Effector memory CD8-positive, alpha-beta T cell (primary cell): ENCODE measurements around the gene IGFLR1.
"Not testable (repeated sequence)": the region's sequence is repeated elsewhere in the genome, so short reads cannot be mapped to it uniquely, and the experiment has no call there.

Experiments
- ATAC-seq: fragments of 150-1000 bp; cut with Tn5 transposase; replicated peaks from 2 replicates; pipeline ENCODE4 v1.10.0; 2021; ENCODE audit warnings: mild to moderate bottlenecking, moderate library complexity
- DNase-seq, 3 experiments: peaks; one replicate each; pipeline ENCODE4 v3.0.0; 2021
- H3K27ac Mint-ChIP-seq, 2 donors: one replicate each; pipeline ENCODE4 v1.8.0; 2022; ENCODE audit warnings: mild to moderate bottlenecking in 2 of 2, mixed read lengths in 2 of 2, moderate library complexity in 2 of 2
- H3K27me3 Mint-ChIP-seq, 2 donors: one replicate each; pipeline ENCODE4 v1.8.0; 2022; ENCODE audit warnings: mixed read lengths in 2 of 2
- H3K36me3 Mint-ChIP-seq: one replicate; pipeline ENCODE4 v1.8.0; 2022; ENCODE audit warnings: mild to moderate bottlenecking, moderate library complexity, mixed read lengths; ENCODE audit not compliant: insufficient read depth
- H3K4me1 Mint-ChIP-seq, 2 donors: one replicate each; pipeline ENCODE4 v1.8.0; 2022; ENCODE audit warnings: low read depth in 2 of 2, mixed read lengths in 2 of 2
- H3K4me3 Mint-ChIP-seq, 2 donors: one replicate each; pipeline ENCODE4 v1.8.0; 2022; ENCODE audit warnings: mild to moderate bottlenecking in 2 of 2, mixed read lengths in 2 of 2, moderate library complexity in 2 of 2
- H3K9me3 Mint-ChIP-seq, 2 donors: one replicate each; pipeline ENCODE4 v1.8.0; 2022; ENCODE audit warnings: mixed read lengths in 2 of 2

Gene IGFLR1

DNA sequence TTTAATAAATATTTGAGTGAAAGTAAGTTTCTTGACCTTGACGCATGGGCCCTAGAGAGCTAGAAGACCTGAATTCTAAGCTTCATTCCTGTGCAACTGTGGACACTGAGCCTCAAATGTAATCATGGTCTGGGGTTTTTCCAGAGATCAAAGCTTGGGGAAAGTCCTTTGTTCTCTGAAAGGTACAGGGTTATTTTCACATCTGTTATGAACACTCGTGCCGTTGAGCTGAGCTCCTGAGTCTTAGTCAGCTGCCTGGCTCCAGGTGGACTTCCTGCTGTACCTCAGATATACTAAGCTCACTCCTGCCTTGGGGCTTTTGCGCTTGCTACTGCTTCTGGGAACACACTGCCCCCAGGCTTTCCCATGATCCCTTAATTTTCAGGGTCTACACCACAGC is 45.4 kb downstream of the IGFLR1 start:
- Mint-ChIP-seq H3K4me3 (no peak overlapping the region), H3K36me3 (no peaks in the 10 kb centered on the region), H3K4me1 (no peaks in the 10 kb centered on the region), H3K27me3 (peaks cover 0 to 2% of the 10 kb centered on the region in 2 donors), H3K27ac (no peak overlapping the region), H3K9me3 (no peaks in the 10 kb centered on the region)
- ATAC-seq: no peak
- no peak for DNase-seq

DNA sequence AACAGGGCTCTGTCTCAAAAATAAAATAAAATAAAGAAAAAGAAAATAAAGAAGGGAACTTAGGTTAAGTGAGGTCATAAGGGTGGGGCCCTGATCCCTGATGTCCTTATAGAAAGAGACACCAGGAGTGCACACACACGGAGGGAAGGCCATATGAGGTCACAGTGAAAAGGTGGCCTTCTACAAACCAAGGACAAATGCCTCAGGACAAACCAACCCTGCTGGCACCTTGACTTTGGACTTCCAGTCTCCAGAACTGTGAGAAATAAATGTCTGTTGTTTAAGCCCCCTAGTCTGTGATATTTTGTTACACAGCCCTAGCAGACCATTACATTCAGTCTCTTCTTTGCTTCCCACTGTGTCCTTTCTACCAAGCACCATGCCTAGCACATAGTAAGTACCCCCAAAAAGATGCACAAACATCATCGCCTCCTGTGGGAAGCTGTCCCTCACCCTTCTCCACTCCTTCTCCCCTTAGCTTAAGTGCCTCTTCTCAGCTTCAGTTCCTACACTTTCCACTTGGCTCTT is 46.3 kb downstream of the IGFLR1 start:
- no peaks in the 10 kb centered on the region for H3K36me3 Mint-ChIP-seq
- no peaks in the 10 kb centered on the region for H3K4me1 Mint-ChIP-seq
- DNase-seq: no peak
- ATAC-seq: no peak
- no peaks in the 10 kb centered on the region for H3K27me3 Mint-ChIP-seq
- H3K9me3 Mint-ChIP-seq: no peaks in the 10 kb centered on the region
- H3K4me3 Mint-ChIP-seq: no peak overlapping the region
- no peak overlapping the region for H3K27ac Mint-ChIP-seq

DNA sequence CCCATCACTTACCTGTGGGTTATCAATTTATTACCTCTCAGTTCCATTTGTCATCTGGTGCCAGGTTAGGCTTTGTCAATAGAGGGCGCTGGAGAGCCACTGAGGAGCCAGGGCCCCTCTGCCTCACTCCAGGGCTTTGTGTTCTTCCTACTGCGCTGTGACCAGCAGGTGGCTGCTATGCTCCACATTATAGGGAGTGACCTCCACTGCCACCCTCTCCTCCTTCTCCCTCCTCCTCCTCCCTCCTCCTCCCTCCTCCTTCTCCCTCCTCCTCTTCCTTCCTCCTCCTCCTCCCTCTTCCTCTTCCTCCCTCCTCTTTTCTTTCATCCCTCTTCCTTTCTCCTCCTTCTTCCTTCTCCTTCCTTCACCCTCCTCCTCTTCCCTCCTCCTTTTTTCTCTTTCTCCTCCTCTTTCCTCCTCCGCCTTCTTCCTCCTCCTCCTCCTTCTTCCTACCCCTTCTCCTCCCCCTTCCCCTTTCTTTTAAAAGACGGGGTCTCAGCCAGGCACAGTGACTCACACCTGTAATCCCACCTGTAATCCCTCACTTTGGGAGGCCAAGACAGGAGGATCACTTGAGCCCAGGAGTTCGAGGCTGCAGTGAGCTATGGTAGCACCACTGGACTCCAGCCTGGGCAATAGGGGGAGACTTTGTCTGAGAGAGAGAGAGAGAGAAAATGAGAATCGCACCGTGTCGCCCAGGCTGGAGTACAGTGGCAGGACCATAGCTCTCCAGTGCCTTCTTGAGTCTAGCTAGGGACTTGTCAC is 48.2 kb downstream of the IGFLR1 start:
- Mint-ChIP-seq H3K9me3 (no peaks in the 10 kb centered on the region), H3K4me1 (no peaks in the 10 kb centered on the region), H3K36me3 (peaks cover 4% of the 10 kb centered on the region), H3K4me3 (no peak overlapping the region), H3K27me3 (no peaks in the 10 kb centered on the region), H3K27ac (no peak overlapping the region)
- DNase-seq: peak; percentile 90 to 92 (median 92)
- peak; percentile 100 for ATAC-seq

DNA sequence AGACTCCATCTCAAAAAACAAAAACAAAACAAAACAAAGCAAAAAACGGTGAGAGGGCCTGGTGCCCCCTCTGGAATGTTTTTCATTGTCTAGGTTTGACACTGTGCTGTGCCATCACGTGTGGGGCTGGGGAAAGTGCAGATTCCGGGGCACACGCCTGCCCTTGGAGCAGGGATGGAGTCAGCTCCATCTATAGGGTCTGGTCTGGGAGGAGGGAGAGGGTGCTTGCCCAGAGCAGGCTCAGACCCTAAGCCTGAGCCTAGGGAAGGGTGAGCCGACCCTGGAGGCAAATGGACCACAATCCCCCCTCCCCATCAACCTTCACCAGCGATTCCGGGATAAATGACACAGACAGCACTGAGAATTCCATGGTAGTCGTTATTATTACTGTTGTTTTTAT is 48.8 kb downstream of the IGFLR1 start:
- Mint-ChIP-seq H3K4me3 (no peak overlapping the region), H3K4me1 (no peaks in the 10 kb centered on the region), H3K27ac (no peak overlapping the region), H3K9me3 (no peaks in the 10 kb centered on the region), H3K27me3 (no peaks in the 10 kb centered on the region), H3K36me3 (peaks cover 4% of the 10 kb centered on the region)
- peak; percentile 3 for ATAC-seq
- no peak for DNase-seq

DNA sequence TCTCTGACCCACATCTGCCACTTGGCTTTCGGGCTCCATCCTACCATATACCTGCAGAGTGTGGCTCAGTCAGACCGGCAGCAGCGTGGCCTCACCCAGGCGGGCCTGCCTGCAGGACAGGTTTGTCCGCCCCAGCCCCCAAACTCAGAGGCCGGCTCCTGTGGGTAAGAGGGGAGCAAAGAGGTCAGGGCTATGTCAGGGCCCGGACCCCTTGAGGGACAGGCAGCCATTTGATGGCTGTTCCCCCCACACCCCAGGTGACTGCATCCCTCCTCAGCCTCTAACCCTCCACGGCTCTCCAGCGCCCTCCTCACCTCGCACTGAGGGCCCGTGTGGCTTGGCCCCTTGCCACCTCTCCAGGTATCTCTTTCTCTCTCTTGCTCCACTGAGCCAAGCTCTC is 50.2 kb downstream of the IGFLR1 start:
- Mint-ChIP-seq H3K27ac (no peak overlapping the region), H3K4me3 (no peak overlapping the region), H3K4me1 (no peaks in the 10 kb centered on the region), H3K9me3 (no peaks in the 10 kb centered on the region), H3K36me3 (peaks cover 4% of the 10 kb centered on the region), H3K27me3 (no peaks in the 10 kb centered on the region)
- ATAC-seq (no peak), DNase-seq (no peak)

DNA sequence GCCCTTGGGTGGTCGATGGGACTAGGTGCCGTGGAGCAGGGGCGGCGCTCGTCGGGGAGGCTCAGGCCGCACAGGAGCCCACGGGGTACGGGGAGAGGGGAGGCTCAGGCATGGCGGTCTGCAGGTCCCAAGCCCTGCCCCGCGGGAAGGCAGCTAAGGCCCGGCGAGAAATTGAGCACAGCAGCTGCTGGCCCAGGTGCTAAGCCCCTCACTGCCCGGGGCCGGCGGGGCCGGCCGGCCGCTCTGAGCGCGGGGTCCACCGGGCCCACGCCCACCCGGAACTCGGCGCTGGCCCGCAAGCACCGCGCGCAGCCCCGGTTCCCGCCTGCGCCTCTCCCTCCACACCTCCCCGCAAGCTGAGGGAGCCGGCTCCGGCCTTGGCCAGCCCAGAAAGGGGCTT is 51.1 kb downstream of the IGFLR1 start:
- H3K27ac Mint-ChIP-seq, H3K4me3 Mint-ChIP-seq, H3K4me1 Mint-ChIP-seq, DNase-seq, H3K27me3 Mint-ChIP-seq, ATAC-seq, H3K36me3 Mint-ChIP-seq, H3K9me3 Mint-ChIP-seq: not testable (repeated sequence)

DNA sequence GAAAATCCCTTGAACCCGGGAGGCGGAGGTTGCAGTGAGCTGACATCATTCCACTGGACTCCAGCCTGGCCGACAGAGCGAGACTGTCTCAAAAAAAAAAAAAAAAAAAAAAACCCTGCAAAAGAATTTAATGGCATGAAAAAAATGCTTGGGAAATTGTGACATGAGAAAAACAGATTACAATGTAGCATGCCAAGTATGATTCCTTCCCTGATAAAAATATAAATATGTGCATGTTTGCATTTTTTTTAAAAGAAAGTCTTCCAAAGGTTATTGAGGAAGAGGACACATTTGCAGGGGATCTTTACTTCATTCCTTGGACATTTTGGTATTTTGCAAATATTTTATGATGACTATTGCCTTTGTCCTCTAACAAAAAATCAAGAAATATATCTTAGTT is 52.4 kb downstream of the IGFLR1 start:
- H3K9me3 Mint-ChIP-seq: no peaks in the 10 kb centered on the region
- no peak overlapping the region for H3K27ac Mint-ChIP-seq
- ATAC-seq: no peak
- DNase-seq: no peak
- H3K27me3 Mint-ChIP-seq: no peaks in the 10 kb centered on the region
- peaks cover 4% of the 10 kb centered on the region for H3K36me3 Mint-ChIP-seq
- no peak overlapping the region for H3K4me3 Mint-ChIP-seq
- H3K4me1 Mint-ChIP-seq: no peaks in the 10 kb centered on the region
